HS-5 (cell line): ENCODE results near the gene TTC28.
"Not testable (repeated sequence)": the region's sequence is repeated elsewhere in the genome, so short reads cannot be mapped to it uniquely, and the experiment has no call there.

Experiments
- DNase-seq: peaks from one replicate; pipeline ENCODE4 v3.0.0-alpha.2; 2012; ENCODE audit warnings: low read depth

The TTC28 gene

GRCh38 chr22:28679611-28680287 lies at the start of gene TTC28:
Gene TTC28 (minus strand): TSS chr22:28679840. CDS start chr22:28679723, 117 bp downstream.
- not testable (repeated sequence) for DNase-seq

- DNase-seq, result no peak
Observed at GRCh38 chr22:28728621-28729313, 49.1 kb upstream of the TTC28 start.

- no peak for DNase-seq
Observed at GRCh38 chr22:28728002-28728401, 48.4 kb upstream of the TTC28 start.

- DNase-seq, result no peak
Observed at GRCh38 chr22:28718044-28718443, 38.4 kb upstream of the TTC28 start.

GRCh38 chr22:28716686-28717085 lies 37.0 kb upstream of the TTC28 start:
- no peak for DNase-seq

GRCh38 chr22:28715611-28716010 lies 36.0 kb upstream of the TTC28 start:
- no peak for DNase-seq

- DNase-seq, result no peak
Observed at GRCh38 chr22:28714043-28714628, 34.5 kb upstream of the TTC28 start.

- DNase-seq, result peak; percentile 97
Observed at GRCh38 chr22:28711820-28712777, 32.5 kb upstream of the TTC28 start.

- DNase-seq, result no peak
Observed at GRCh38 chr22:28711341-28711740, 31.7 kb upstream of the TTC28 start.

GRCh38 chr22:28710576-28711191 lies 31.0 kb upstream of the TTC28 start:
- DNase-seq, result peak; percentile 74

- DNase-seq, result no peak
Observed at GRCh38 chr22:28710107-28710506, 30.5 kb upstream of the TTC28 start.

GRCh38 chr22:28706845-28707244 lies 27.2 kb upstream of the TTC28 start:
- DNase-seq, result no peak

GRCh38 chr22:28703436-28703835 lies 23.8 kb upstream of the TTC28 start:
- no peak for DNase-seq

- DNase-seq, result no peak
Observed at GRCh38 chr22:28702891-28703290, 23.3 kb upstream of the TTC28 start.

- not testable (repeated sequence) for DNase-seq
Observed at GRCh38 chr22:28693041-28693760, 13.6 kb upstream of the TTC28 start.

- DNase-seq, result not testable (repeated sequence)
Observed at GRCh38 chr22:28689796-28690195, 10.2 kb upstream of the TTC28 start.

GRCh38 chr22:28682966-28683365 lies 3.3 kb upstream of the TTC28 start:
- not testable (repeated sequence) for DNase-seq

- not testable (repeated sequence) for DNase-seq
Observed at GRCh38 chr22:28680813-28681490, 1.3 kb upstream of the TTC28 start.

- not testable (repeated sequence) for DNase-seq
Observed at GRCh38 chr22:28678778-28679610, 646 bp downstream of the TTC28 start.
